ENCODE measurements around the gene LAMP1. TPM values are rescaled to one million over a fixed set of nuclear protein-coding genes. Genes with fewer than 3 reads are reported as not detected.

The LAMP1 gene
- total and polyA plus RNA-seq, 9 donors, result 51.7 to 212 (median 144) TPM

DNA sequence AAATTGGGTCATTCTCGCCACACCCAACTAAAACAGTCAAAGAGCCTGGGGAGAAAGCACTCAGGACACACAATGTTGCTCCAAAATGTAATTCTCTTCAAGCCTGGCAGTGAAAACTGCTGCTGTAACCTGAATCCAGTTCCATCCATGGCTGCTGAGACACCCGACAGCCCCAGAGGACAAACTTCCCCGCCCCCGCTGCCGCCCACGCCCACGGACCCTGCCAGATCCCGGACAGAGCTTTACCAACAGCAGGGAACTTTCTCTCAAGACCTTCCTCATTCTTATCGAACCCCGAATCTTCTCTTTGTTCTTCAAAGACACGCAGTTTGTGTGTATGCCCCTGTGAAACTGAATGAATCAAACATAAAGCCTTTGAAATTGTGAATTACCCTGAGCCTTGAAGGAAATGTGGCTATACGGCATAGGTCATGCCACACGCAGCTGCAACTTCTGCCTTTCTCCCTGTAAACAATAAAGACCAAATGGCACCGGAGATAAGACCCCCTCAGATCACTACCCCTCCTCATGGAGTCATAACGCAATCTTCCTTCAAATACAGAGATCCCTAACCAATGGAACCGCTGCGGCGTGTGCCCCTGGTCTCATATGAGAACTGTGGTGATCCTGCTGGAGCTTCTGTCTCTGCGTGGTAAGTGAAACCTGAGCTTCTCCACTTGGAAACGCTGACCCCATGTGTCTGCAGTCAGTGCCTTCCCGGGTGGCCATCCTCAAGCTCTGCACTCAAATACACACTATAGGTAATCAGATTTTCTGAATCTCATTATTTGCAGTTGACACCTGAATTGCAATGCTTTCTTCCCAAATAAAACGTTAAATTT lies 4.8 kb upstream of the LAMP1 start:
- peaks cover 3% of the 10 kb centered on the region for H3K4me1 ChIP-seq (ENCODE audit: insufficient read depth)
- intact Hi-C loops (cut with DNase I), result no loop called here

DNA sequence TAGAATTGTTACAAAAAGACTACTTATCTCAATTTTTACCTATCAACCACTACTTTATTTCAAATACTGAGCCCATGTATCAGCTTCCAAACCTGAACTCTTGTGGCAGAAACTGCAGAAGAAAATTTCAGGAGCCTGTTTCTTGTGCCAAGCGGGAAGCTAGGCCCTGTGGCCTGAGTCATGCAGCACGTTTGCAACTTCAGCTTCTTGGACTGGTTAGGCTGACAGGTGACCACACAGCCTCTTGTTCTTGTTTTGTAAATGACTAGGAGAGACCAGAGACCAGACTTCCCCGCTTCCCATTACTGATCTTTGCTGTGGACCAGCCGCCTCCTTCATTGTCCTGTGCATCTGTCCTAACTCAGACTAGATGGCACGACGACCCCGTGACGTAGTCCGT lies 3.4 kb upstream of the LAMP1 start:
- Histone ChIP-seq H3K36me3 (no peaks in the 10 kb centered on the region), H3K27me3 (no peaks in the 10 kb centered on the region), H3K27ac (no peak overlapping the region), H3K9me3 (no peaks in the 10 kb centered on the region), H3K4me3 (no peak overlapping the region), H3K4me1 (ENCODE audit: insufficient read depth) (peaks cover 6% of the 10 kb centered on the region)
- no peak for TF ChIP-seq EP300 (IDR thresholded peaks at IDR 0.05)
- no peak for TF ChIP-seq CTCF (IDR thresholded peaks at IDR 0.05)
- TF ChIP-seq POLR2A (IDR thresholded peaks at IDR 0.05), result no peak
- 71 to 82% (median 79%) methylated on average over 9 of the region's 9 CpGs for WGBS, 3 donors
- intact Hi-C loops (cut with DNase I), result no loop called here
- DNase-seq, result no peak

More for the DNA sequence above, 4.8 kb upstream of the LAMP1 start:
- no peaks in the 10 kb centered on the region for H3K27me3 ChIP-seq
- no peak overlapping the region for H3K4me3 ChIP-seq
- no peak overlapping the region for H3K27ac ChIP-seq
- WGBS, 3 donors, result 9 to 17% (median 13%) methylated on average over 22 of the region's 22 CpGs
- no peaks in the 10 kb centered on the region for H3K36me3 ChIP-seq
- peak in 1 of 5 donors; percentile 32 for DNase-seq
- no peaks in the 10 kb centered on the region for H3K9me3 ChIP-seq
- no peak for TF ChIP-seq EP300 (IDR thresholded peaks at IDR 0.05)
- no peak for TF ChIP-seq CTCF (IDR thresholded peaks at IDR 0.05)
- TF ChIP-seq POLR2A (IDR thresholded peaks at IDR 0.05), result no peak

DNA sequence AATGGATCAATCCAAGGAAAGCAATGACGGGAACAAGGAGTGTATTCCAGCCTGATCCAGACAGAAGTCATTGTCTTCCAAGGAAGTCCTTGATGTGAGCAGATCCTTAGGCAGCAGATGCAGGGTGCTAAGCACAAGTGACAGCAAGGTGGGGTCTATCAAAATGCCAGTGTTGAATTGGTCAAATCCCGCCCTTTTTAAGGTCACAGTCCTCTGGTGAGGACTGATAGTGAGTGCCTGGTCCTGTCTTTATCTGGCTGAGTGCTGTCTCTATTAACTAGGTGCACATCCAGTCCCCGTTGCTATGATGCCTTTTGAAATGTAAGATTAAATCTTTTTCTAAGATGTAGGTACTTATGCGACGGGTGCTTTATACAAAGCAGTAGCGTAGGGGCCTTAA lies 1.3 kb upstream of the LAMP1 start:
- no peak for DNase-seq
- intact Hi-C loops (cut with DNase I), result loop anchor here in 1 of 4 donors (2.0 kb wide), 1 partner anchor 69 kb away; the partner anchor contains the start of gene GRTP1
- Histone ChIP-seq H3K9me3 (no peaks in the 10 kb centered on the region), H3K27me3 (no peaks in the 10 kb centered on the region), H3K36me3 (no peaks in the 10 kb centered on the region), H3K27ac (no peak overlapping the region), H3K4me1 (ENCODE audit: insufficient read depth) (peaks cover 6% of the 10 kb centered on the region), H3K4me3 (no peak overlapping the region)
- WGBS, 3 donors, result 84 to 86% (median 85%) methylated on average over 6 of the region's 6 CpGs
- TF ChIP-seq EP300 (IDR thresholded peaks at IDR 0.05) (no peak), POLR2A (IDR thresholded peaks at IDR 0.05) (no peak), CTCF (IDR thresholded peaks at IDR 0.05) (no peak)

DNA sequence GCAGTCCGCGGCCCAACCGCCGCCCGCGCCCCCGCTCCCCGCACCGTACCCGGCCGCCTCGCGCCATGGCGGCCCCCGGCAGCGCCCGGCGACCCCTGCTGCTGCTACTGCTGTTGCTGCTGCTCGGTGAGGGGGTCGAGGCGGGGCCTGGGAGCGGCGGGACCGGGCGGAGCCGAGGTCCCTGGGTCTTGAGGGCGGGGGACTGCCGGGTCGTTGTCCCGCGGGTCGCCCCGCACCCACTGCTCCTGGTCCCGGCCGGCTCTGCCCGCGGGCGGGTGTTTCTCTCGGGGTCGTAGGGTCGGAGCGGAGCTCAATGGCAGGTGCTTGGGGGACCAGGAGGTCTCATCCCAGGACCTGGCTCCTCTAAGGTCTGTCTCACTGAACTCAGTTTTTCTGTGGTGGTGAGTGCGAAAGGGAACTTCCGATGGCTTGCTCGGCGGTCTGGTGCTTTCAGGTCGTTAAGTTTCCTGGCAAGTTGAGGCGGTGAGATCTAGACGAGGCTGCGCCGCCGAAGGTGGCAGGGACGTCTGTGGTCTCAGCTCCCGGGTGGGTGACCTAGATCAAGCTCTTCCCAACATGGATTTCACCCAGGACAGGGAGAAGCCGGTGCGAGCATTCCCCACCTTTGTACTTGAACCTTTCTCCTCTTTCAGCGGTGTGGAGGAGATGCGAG lies 467 bp downstream of the LAMP1 start:
- Histone ChIP-seq H3K4me1 (ENCODE audit: insufficient read depth) (peaks cover 6% of the 10 kb centered on the region), H3K4me3 (peak overlapping the region; percentile 95), H3K27me3 (no peaks in the 10 kb centered on the region), H3K27ac (peak overlapping the region; percentile 40 to 52), H3K36me3 (no peaks in the 10 kb centered on the region), H3K9me3 (no peaks in the 10 kb centered on the region)
- WGBS, 3 donors, result 0% methylated on average over 34 to 58 of the region's 58 CpGs
- TF ChIP-seq EP300 (IDR thresholded peaks at IDR 0.05), result no peak
- TF ChIP-seq CTCF (IDR thresholded peaks at IDR 0.05), result no peak
- TF ChIP-seq POLR2A (IDR thresholded peaks at IDR 0.05), result no peak
- intact Hi-C loops (cut with DNase I), result loop anchor here in 1 of 4 donors (2.0 kb wide), 1 partner anchor 67 kb away; the partner anchor contains the start of gene GRTP1
- peak in 1 of 5 donors; percentile 27 for DNase-seq

Measured in ovary (tissue), 9 donors.